Activated CD8-positive, alpha-beta memory T cell treated with anti-CD3 and anti-CD28 coated beads for 36 hours (primary cell): ENCODE data around the gene GALNT2. TPM values are rescaled to one million over a fixed set of nuclear protein-coding genes. Genes with fewer than 3 reads are reported as not detected.

Source experiments
- CTCF ChIA-PET: fragments of 350-600 bp; sonication (Branson Sonifier 250); formaldehyde crosslinking; loops from one replicate; lab custom pipeline; 2021; ENCODE audit warnings: antibody characterized with exemption; lab: Charles Lee
- POLR2A ChIA-PET: fragments of 350-600 bp; sonication (Branson Sonifier 250); formaldehyde crosslinking; loops from one replicate; lab custom pipeline; 2021; ENCODE audit warnings: antibody characterized with exemption; lab: Charles Lee
- total RNA-seq, 2 experiments: library from RNA; stranded (reverse); gene quantifications; one replicate each; pipeline ENCODE4 v1.2.3, GENCODE V29; 2021

Gene GALNT2
- total RNA-seq, 2 experiments from 2014 or later, result 66.2 to 70.1 TPM

DNA sequence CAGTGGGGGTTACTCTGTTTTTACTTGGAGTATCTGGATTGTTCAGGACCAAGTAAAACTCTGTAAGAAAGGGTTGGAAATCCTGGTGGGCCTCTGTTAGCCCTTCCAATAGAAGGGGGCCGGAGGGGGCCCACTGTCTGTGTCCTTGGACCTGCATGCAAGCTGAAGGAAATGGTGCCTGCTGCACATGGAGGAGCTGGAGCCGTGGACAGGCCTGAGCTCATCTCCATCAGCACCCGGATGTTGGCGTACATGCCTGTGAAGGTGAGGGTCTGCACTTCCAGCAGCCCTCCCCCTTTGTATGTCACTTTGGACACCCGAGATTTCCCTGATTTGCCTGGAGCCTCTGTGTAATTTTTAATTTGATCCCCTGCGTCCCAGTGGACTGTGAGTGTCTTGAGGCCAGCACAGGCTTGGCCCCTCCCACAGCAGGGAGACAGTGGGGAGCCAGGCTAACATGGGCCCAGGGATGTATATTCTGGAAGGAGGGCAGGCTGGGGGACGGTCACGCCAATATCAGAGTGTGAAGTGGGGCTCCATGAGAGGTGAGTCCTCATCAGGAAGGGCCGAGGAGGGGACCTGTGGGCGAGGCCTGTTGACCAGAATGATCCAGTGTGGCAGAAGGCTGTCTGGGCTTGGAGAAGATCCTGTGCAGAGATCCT is 16.8 kb downstream of the GALNT2 start:
- ChIA-PET CTCF (interaction anchor here (1.1 to 1.6 kb wide), 3 partner anchors 17 to 26 kb away, joined by 3 to 11 read pairs (median 4); partner anchors contain the start of gene GALNT2), POLR2A (interaction anchor here (0.5 to 1.6 kb wide), 2 partner anchors 26 to 84 kb away, joined by 7 to 8 read pairs; no protein-coding TSS in a partner anchor)

DNA sequence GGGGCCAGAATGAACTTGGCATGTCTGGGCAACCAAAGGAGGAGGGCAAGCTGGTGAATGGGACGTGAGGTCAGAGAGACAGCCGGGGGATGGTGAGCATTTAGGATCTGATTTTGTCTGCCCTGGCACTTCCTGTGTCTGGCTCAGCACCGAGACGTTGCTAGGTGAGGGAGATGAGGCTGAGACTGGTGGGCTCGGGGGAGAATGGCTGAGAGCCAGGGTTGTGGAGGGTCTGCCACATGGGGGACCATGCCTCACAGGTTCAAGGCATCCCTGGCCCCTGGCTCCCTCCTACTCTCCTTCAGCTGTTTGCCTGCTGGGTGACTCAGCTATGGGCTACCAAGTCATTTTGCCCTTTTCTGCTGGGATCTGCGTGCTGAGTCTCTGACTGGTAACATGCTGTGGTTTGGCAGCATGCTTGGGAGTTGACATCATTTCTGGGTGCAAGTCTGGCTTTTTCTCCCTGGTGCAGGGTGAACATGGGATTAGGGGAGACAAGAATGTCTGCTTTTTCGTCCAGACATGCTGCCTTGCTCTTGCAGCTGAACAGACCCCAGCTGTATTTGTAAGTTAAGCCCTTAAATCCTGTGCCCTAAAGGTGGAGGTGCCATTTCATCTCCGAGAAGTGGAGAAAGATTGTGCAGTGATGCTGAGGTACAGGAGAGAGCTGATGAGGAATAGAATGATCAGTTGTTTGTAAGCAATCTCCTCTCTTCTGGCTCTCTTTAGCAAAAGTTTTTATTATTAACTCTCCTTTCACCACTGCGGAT is 17.6 kb downstream of the GALNT2 start:
- CTCF ChIA-PET, result interaction anchor here (0.9 to 1.6 kb wide), 4 partner anchors 20 to 185 kb away, joined by 3 to 11 read pairs (median 4); no protein-coding TSS in a partner anchor
- POLR2A ChIA-PET, result interaction anchor here (1.6 kb wide), 1 partner anchor 25 kb away, joined by 7 read pairs; no protein-coding TSS in a partner anchor

DNA sequence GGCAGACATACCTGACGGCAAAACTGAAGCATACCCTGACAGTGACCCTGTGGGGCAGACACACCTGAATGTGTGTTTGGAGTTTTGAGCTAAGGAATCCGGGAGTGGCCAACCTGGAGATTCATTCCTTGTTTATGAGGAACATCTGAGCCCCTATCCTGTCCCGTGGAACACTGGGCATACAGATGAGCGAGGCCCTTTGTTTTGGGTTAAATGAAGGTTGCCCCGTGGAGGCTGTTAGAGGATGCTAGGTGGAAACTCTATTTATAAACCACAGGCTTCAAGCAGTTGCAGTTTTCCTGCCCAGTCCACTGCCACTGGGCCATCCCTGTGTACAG is 18.1 kb downstream of the GALNT2 start:
- ChIA-PET CTCF (interaction anchor here (0.5 to 1.6 kb wide), 4 partner anchors 19 to 185 kb away, joined by 3 to 11 read pairs (median 3); no protein-coding TSS in a partner anchor), POLR2A (interaction anchor here (1.6 kb wide), 1 partner anchor 25 kb away, joined by 7 read pairs; no protein-coding TSS in a partner anchor)

DNA sequence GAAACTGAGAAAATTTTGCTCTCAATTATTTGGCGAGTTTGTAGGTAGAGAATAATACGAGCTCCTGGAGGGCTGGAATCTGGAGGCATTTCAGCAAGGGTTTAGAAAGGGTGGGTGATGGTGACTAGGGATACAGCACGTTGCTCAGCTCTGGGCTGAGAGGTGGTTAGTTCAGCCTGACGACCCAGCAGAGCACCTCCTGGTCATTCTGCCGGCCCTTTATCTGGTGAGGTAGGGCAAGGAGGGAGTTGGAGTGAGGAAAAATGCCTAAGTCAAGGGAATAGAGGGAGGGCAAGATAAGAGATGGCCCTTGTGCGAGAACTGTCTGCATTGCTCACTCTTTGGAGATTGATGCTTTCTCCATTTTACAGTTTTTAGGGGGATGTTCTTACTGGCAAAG is 19.1 kb downstream of the GALNT2 start:
- ChIA-PET POLR2A (no interaction called here), CTCF (no interaction called here)

DNA sequence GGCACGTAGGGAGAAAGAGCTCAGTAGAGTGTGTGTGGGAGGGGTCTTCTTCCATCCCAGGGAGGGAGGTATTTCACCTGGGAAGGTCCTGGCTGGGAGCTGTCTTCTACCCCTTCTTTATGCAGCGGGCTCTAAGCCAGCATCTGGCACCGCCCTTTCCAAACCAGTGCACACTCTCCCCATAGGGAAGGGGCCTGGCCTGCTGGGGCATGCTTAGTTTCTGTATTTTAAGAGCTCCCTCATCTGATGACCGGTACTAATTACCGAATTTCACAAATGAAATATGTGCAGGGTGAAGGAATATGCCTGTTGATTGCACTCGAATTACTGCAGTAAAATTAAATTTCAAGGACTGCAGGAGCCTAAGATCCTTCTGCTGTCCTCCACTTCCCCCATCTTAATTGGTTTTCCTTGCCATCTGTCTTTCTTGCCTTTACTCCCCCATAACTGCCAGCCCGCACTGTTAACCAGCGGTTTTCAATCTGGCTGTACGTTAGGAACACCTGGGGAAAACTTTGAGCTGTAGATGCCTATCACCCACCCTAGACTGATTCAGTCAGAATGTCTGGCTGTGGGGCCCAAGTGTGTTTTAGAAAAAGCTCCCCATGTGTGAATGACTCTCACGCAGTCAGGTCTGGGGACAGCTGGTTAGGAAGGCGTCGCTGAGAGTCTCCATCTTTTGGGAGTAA is 20.1 kb downstream of the GALNT2 start:
- ChIA-PET CTCF (interaction anchor here (0.6 kb wide), 1 partner anchor 37 kb away, joined by 3 read pairs; no protein-coding TSS in a partner anchor), POLR2A (no interaction called here)

DNA sequence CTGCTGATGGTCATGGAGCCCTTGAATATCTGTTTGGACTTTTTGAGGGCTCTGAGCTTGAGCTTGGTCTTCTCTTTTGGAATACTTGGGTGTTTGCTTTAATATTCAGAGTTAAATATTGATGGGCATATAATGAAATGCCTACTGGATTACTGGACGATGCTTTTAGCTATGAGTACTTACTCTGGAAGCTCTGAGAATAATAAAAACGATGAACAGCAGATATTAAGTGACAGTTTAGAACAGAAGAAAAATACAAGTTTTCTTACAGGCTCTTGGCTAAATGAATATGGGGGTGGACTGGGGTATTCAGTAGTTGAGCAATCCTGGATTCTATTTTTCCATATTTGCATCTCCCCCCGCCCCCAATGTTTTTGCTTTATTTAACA is 20.7 kb downstream of the GALNT2 start:
- ChIA-PET POLR2A (no interaction called here), CTCF (no interaction called here)

DNA sequence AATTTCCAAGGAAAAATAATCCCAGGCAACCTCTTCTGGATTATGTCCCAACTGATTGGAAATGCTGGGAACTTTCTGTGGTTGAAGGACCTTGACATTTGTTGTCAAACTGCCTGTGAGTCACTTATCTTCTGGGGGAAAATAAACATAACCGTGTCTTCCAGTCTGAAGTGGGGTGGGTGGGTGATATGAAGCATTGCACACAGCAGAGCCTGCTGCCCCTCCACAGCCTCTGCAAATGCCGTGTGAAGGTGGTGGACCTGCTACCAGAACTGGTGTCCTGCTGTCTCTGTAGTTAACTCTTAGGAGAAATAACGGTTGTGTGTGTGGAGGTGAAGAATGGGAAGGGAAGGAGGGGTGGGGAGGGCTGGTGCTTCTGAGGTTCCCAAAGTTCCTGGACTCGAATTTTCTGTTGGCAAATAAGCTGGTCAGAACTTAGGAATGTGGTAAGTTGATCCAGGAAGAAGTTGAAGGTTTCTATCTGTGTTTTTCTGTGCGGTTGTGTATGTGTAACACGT is 23.2 kb downstream of the GALNT2 start:
- CTCF ChIA-PET, result interaction anchor here (0.5 to 1.3 kb wide), 2 partner anchors 78 to 111 kb away, joined by 3 to 4 read pairs; no protein-coding TSS in a partner anchor
- POLR2A ChIA-PET, result no interaction called here

DNA sequence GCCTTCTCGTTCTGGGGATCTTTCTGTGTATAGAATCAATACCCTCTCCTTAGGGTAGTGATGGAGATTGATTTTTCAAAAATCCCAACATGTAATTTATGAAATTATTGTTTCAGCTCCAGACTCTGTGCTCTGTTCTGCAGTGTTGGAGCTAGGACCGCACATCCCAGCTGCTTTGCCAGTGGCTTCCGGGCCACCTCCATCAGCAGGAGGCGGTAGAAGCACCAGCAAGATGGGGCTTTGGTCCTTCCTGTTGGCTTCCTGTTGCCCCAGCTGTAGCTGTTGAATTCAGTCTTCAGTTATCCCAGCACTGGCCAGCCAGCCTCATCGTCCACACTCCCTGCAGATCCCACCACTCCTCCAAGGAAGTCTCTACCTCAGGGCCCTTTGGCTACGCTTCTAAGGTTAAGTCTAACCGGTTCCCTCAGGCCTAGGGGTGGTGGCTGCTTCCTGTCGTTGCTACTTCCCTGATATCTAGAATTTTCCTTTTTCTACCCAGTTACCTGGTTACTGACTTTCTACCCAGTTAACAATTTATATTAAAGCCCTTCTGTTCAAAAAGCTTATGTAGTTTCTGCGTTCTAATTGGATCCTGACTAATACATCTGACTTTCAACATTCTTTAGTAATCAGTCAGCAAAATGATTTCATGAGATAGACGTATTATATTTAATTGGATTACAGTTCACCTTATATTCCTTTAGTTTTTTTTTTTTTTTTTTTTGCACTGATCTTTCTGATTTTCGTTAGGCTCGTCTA is 24.6 kb downstream of the GALNT2 start:
- CTCF ChIA-PET, result interaction anchor here (0.9 to 1.3 kb wide), 2 partner anchors 13 to 109 kb away, joined by 3 to 5 read pairs; no protein-coding TSS in a partner anchor

DNA sequence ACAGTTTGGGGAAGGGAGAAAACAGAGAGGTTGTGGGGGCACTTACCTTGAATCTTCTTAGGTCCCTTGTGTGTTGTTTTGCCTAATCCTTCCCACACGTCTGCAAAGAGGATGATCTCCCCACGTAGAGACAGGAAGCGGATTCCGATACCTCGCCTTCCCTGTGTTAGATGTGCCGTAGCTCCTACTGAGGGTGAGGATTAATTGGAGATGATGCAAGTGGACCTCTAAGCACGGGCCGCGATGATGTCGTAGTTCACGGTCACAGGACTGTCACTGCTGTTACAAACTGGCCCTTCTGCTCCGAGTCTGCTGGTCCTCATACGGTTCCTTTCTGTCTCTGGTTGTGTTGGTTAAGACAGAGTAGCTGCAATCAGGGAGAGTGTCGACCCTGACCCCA is 27.7 kb downstream of the GALNT2 start:
- ChIA-PET CTCF (no interaction called here), POLR2A (interaction anchor here (0.8 kb wide), 1 partner anchor 9 kb away, joined by 3 read pairs; no protein-coding TSS in a partner anchor)

More for the DNA sequence above, 24.6 kb downstream of the GALNT2 start:
- POLR2A ChIA-PET, result interaction anchor here (0.7 to 0.9 kb wide), 2 partner anchors 11 to 12 kb away, joined by 3 read pairs; no protein-coding TSS in a partner anchor

DNA sequence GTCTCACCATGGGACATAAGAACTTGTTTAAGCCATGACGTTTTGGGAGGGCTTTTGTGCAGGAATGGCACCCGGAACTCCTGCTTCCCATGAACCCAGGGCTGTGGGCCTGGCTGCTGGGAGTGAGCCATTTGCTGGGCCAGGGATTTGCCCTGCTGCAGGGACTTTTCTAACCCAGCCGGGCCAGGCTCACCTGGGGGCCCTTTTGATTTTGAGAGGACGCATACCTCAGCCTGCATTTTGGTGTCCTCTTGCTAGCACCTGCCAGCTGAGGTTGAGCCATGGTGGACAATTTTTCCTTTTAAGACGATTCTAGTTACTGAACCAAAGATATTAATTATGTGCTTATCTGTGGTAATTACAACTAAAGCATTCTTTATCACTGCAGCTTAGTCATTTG is 28.9 kb downstream of the GALNT2 start:
- ChIA-PET CTCF (no interaction called here), POLR2A (no interaction called here)

DNA sequence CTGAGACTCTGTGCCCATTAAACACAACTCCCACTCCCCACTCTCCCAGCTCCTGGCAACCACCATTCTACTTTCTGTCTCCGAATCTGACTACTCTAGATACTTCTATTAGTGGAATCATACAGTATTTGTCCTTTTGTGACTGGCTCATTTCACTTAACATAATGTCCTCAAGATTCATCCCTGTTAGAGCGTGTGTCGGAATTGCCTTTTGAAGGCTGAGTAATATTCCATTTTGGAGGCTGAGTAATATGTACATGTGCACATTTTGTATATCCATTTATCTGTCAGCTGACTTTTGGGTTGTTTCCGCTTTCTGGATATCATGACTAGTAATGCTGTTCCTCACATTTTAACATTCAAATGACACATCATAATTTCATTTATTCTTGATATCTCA is 30.3 kb downstream of the GALNT2 start:
- ChIA-PET CTCF (no interaction called here), POLR2A (no interaction called here)

DNA sequence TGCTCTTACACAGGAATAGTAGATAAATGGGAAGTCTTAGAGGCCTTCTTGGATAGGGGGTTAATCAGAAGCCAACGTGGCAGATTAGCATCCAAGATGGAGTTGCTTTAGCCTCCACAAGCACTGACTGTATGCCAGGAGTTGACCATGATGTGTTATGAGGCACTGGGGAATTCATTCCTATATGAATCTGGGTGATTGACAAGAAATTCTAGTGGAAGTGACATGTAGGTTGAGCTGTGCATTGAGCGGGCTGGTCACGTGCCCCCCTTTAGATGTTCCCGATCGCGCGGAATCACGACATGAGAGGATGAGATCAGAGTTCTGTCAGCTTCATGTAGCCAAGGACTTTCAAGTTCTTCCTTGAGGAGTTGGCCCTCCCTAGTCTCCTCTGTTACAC is 31.7 kb downstream of the GALNT2 start:
- POLR2A ChIA-PET, result no interaction called here
- CTCF ChIA-PET, result no interaction called here

DNA sequence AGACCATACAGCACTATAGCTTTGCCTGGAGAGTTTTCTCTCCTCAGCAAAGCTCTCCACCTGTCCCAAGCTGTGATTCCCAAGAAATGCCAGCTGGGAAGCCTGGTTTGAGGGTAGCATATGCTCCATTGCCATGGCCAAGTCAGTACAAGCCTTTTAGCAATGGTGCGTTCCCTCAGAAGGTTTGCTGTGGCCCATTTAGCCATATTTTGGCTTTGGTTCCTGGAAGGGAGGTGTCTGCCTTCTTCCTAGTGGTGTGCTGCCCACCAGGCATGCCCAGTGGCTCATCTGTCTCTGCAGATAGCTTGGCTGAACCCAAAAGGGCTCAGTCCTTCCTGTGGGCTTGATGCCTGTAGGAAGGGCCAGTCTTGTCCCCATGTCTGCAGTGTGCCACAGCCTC is 32.4 kb downstream of the GALNT2 start:
- POLR2A ChIA-PET, result no interaction called here
- CTCF ChIA-PET, result no interaction called here

DNA sequence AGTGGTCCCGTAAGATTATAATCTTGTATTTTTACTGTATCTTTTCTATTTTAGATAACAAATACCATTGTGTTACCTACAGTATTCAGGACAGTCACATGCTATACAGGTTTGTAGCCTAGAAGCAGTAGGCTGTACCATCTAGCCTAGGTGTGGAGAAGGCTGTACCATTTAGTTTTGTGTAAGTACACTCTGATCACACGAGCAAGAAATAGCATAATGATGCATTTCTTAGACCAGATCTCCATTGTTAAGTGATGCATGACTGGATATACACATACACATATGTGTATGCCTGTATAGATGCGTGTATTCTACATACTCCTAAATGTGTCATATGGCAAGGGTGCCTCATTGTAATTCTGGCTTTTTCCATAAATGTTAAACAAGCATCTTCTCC is 33.9 kb downstream of the GALNT2 start:
- ChIA-PET CTCF (interaction anchor here (0.7 to 0.8 kb wide), 2 partner anchors 19 to 39 kb away, joined by 3 to 4 read pairs; no protein-coding TSS in a partner anchor), POLR2A (no interaction called here)

DNA sequence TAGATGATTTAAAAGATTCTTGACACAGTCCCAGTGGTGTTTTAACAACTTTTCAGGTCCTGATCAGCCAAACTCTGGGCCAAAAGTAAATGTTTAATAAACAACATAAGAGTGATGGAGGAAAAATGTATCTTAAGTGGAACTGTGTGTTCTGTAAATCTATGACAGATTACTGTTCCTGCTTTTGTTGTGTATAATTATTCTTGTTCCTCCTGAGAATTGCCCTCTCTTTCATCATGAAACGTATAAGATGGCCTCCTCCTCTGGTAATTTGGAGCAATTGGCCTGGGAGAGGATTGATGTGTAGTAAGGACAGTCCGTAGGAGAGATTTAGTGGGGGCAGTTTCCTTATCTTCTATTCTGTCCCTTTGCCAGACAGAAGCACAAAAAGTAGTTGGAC is 34.5 kb downstream of the GALNT2 start:
- ChIA-PET POLR2A (no interaction called here), CTCF (interaction anchor here (0.8 kb wide), 1 partner anchor 18 kb away, joined by 3 read pairs; no protein-coding TSS in a partner anchor)

DNA sequence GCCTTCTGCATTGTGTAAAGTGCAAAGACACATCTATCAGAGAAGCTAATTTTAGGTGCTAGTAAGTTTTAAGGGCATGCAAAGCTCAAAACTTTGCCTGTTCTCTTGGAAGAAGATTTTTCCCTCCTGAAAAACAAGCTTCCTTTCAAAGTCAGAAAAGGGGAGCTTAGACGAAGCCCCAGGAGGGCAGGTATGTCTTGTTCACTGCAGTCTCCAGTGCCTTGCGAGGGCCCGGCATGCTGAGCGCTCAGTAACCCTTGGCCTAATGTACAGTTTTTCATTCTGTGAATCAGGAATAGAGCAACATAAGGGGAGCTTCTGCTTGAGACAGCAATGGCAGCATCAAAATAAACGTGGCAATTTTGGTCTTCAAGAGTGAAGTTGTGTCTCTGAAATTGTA is 35.0 kb downstream of the GALNT2 start:
- ChIA-PET POLR2A (no interaction called here), CTCF (interaction anchor here (0.8 kb wide), 1 partner anchor 18 kb away, joined by 3 read pairs; no protein-coding TSS in a partner anchor)

DNA sequence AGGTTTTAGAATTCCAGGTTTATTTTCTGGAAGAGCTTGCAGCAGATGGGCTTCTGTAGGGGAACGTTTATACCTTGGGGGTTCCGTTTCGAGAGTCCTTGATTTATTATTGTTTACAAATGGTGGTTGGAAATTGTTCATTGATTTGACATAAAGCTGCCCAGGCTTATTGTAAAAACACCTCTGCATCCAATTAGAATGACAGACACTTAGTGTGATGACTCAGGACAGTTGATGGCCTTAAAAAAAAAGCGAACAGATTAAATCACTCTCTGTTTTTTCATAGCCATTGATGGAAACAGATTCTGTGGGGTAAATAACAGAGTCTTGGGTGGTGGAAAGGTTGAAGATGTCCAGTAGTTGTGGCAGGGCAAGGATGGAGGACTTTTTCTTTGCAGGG is 35.4 kb downstream of the GALNT2 start:
- CTCF ChIA-PET, result no interaction called here
- POLR2A ChIA-PET, result no interaction called here
